GM10248 (cell line): ENCODE data around the gene ABHD16A.

ENCODE experiments used
- CTCF ChIA-PET: fragments of 300-600 bp; sonication (Branson Sonifier 250); formaldehyde crosslinking; extraction: SDS; loops from one replicate; lab custom pipeline; 2021; ENCODE audit warnings: antibody characterized with exemption; lab: Yijun Ruan, JAX
- POLR2A ChIA-PET: fragments of 350-650 bp; sonication (Branson Sonifier 250); formaldehyde crosslinking; extraction: SDS; loops from one replicate; lab custom pipeline; 2020; ENCODE audit warnings: antibody characterized with exemption; lab: Yijun Ruan, JAX
- DNase-seq: peaks from one replicate; pipeline ENCODE4 v3.0.0; 2012; ENCODE audit errors: extremely low spot score
- TF ChIP-seq, protein P1 (sequence below): IDR thresholded peaks from 2 replicates; pipeline ENCODE4 v1.5.1; 2012; ENCODE audit warnings: mild to moderate bottlenecking, low read depth; ENCODE audit errors: extremely low read depth, missing control alignments, control extremely low read depth

ABHD16A gene

GRCh38 chr6:31691564-31692108, 11.5 kb downstream of the ABHD16A start:
- no peak for DNase-seq
- ChIA-PET POLR2A (interaction anchor here (0.5 to 1.3 kb wide), 2 partner anchors 136 to 219 kb away, joined by 3 read pairs; partner anchors contain the start of gene HSPA1B), CTCF (interaction anchor here (1.0 to 6.1 kb wide), 5 partner anchors 11 to 104 kb away, joined by 3 to 26 read pairs (median 11); partner anchors contain the start of genes LY6G5C, LY6G6D and VARS1)

DNA sequence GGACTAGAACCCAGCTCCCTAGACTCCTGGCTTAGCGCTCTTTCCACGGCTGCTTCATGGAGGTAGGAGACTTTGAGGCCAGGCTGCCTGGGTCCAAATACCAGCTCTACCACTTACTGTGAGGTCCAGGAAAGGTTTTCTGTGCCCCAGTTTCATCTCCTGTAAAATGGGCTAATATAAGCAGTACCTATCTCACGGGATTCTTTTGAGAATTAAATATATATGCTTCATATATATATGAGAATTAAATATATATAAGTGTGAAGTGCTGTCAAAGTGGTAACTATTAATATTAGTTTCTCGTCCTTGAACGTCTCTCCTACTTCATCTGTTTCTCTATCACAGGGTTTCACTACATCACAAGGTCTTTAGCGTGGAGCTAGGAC, 12.1 kb downstream of the ABHD16A start:
- DNase-seq: no peak
- TF ChIP-seq, protein P1, sequence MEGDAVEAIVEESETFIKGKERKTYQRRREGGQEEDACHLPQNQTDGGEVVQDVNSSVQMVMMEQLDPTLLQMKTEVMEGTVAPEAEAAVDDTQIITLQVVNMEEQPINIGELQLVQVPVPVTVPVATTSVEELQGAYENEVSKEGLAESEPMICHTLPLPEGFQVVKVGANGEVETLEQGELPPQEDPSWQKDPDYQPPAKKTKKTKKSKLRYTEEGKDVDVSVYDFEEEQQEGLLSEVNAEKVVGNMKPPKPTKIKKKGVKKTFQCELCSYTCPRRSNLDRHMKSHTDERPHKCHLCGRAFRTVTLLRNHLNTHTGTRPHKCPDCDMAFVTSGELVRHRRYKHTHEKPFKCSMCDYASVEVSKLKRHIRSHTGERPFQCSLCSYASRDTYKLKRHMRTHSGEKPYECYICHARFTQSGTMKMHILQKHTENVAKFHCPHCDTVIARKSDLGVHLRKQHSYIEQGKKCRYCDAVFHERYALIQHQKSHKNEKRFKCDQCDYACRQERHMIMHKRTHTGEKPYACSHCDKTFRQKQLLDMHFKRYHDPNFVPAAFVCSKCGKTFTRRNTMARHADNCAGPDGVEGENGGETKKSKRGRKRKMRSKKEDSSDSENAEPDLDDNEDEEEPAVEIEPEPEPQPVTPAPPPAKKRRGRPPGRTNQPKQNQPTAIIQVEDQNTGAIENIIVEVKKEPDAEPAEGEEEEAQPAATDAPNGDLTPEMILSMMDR: no peak
- ChIA-PET CTCF (interaction anchor here (1.5 to 6.1 kb wide), 5 partner anchors 7 to 79 kb away, joined by 3 to 26 read pairs (median 11); partner anchors contain the start of genes LY6G5C and LY6G6D), POLR2A (no interaction called here)

More at GRCh38 chr6:31691564-31692108, 11.5 kb downstream of the ABHD16A start:
- TF ChIP-seq, protein P1: no peak

DNA sequence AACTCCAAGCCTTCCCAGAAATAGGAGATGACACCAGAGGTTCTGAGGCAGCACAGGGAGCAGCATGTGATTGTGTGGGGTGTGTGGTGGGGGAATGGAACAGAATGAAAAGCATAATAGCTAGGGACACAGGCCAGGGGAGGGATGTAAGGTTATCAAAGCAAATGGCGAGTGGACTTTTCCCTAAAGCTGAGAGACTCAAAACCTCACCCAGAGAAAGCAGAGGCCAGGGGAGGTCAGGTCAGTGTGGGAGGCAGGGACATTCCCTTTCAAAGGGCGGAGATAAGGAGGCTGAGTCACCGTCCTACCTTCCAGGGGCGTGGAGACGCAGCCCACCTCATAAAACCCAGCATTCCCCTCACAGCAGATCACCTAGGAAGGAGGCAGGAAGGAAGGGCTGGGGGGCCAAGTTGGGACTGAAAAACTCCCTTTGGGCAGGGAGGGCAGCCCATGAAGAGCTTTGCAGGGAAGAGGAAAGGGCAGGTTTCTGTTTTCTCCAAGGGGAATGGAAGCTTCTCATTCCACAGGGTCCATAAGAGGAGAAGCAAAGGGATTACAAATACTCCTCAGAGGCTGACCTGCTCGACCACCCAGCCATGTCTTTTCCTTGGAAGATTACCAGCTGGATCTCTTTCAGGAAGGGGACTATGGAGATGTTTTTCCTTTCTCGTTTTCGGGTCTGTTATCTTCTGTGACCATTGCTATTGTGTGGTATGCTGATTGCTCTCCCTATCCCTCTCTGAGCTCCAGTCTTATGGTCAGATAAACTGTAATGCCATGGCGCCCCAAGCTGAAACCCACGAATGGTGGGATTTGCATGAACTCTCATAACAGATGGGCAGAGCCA, 12.7 kb downstream of the ABHD16A start:
- DNase-seq: no peak
- TF ChIP-seq, protein P1: no peak
- ChIA-PET CTCF (interaction anchor here (0.7 to 6.1 kb wide), 9 partner anchors 8 to 144 kb away, joined by 3 to 26 read pairs (median 4); partner anchors contain the start of genes ATP6V1G2, LY6G5C and LY6G6D), POLR2A (interaction anchor here (0.6 kb wide), 1 partner anchor 130 kb away, joined by 10 read pairs; no protein-coding TSS in a partner anchor)

GRCh38 chr6:31689249-31690110, 13.6 kb downstream of the ABHD16A start:
- CTCF ChIA-PET: interaction anchor here (1.0 to 5.9 kb wide), 8 partner anchors 9 to 69 kb away, joined by 3 to 20 read pairs (median 4); partner anchors contain the start of genes ABHD16A, LY6G5C and LY6G6D
- POLR2A ChIA-PET: no interaction called here

GRCh38 chr6:31687860-31688693, 15.0 kb downstream of the ABHD16A start:
- ChIA-PET POLR2A (no interaction called here), CTCF (interaction anchor here (1.1 to 5.9 kb wide), 3 partner anchors 8 to 264 kb away, joined by 4 to 20 read pairs (median 4); partner anchors contain the start of gene LY6G5C)
- TF ChIP-seq, protein P1: no peak
- DNase-seq: no peak

More at GRCh38 chr6:31689249-31690110, 13.6 kb downstream of the ABHD16A start:
- TF ChIP-seq, protein P1: no peak
- DNase-seq: no peak
